ENCODE measurements around the gene SPRY2. TPM values are rescaled to one million over a fixed set of nuclear protein-coding genes. Genes with fewer than 3 reads are reported as not detected.
"Not testable (repeated sequence)": the region's sequence is repeated elsewhere in the genome, so short reads cannot be mapped to it uniquely, and the experiment has no call there.

The SPRY2 gene
- total RNA-seq, 2 donors from 2014 or later, result 0.21 to 0.22 TPM

DNA sequence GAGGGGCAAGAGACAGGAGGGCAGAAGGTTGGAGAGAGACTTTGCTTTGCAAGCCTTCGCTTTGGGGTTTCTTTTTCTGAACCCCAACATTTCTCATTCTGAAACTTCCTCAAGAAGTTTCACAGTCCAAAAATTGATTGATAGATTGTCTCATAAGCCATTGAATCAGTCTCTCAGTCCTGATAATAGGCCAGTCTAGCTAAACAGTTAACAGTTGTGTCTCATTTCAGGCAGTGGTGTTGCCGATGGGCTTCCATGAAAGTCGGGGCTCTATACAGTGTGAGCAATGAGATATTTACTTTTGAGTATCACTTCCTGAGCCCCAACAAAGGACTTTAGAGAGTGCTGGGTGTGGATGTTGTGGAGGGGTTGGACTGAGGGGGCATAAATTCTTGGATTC, 26.5 kb upstream of the SPRY2 start:
- ATAC-seq (replicated peaks in 1 of 2) (no peak), DNase-seq (no peak)
- Mint-ChIP-seq H3K4me3 (no peak overlapping the region), H3K27ac (no peak overlapping the region), H3K27me3 (ENCODE audit: low read depth) (peaks cover 8% of the 10 kb centered on the region), H3K9me3 (no peaks in the 10 kb centered on the region), H3K4me1 (ENCODE audit: low read depth) (no peaks in the 10 kb centered on the region), H3K36me3 (ENCODE audit: insufficient read depth in 2 of 2) (no peaks in the 10 kb centered on the region)

DNA sequence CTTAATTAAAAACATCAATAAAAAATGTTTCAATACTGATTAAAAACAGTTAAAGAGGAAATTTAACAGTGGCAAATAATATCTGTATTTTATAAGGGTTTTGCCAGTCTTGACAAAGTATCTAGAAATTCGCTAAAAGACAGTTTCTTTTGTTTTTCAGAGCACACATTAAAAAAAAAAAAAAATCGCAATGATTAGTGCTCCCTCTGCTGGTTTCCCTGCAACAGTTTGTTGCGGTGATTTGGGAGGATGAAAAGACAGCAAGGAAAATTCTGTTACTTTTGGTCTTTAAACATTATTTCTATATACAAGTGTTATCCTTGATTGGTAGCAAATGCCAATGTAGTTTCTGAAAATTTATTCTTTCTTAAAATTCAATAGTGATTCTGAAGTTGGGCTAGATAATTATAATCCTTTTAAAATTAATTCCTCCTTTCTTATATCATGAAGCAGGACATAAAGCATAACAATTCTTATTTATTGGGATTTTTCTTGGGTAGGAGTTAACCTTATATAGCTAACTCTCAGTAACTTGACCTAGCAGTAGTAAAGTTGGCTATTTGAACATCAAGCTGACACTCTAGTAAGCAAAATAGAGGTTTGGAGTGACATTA, 23.1 kb upstream of the SPRY2 start:
- no peak for DNase-seq
- no peak overlapping the region for H3K27ac Mint-ChIP-seq
- no peaks in the 10 kb centered on the region for H3K9me3 Mint-ChIP-seq
- ATAC-seq (replicated peaks in 1 of 2), result no peak
- H3K36me3 Mint-ChIP-seq (ENCODE audit: insufficient read depth in 2 of 2), result no peaks in the 10 kb centered on the region
- no peak overlapping the region for H3K4me3 Mint-ChIP-seq
- H3K27me3 Mint-ChIP-seq (ENCODE audit: low read depth), result peaks cover 8% of the 10 kb centered on the region
- H3K4me1 Mint-ChIP-seq (ENCODE audit: low read depth), result no peaks in the 10 kb centered on the region

DNA sequence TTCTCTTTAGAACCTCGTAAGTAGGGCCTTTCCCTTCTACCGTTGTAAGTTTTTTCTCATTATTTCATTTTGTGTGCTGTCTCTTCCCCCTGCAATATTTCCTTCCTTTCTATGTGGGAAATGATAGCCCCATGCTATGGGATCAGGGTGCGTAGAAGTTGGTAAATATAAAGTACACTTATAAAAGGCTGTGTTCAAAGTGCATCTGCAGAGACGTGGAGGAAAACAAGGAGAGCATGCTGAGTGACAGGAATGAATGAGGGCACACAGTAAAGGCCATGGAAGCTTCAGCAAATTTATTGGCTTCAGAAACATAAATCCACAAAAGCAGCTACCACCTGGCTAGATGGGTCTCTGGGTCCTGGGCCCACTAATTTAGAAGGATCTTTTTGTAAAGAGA, 21.6 kb upstream of the SPRY2 start:
- Mint-ChIP-seq H3K36me3 (ENCODE audit: insufficient read depth in 2 of 2) (no peaks in the 10 kb centered on the region), H3K27me3 (ENCODE audit: low read depth) (peaks cover 8% of the 10 kb centered on the region), H3K4me3 (no peak overlapping the region), H3K27ac (no peak overlapping the region), H3K9me3 (no peaks in the 10 kb centered on the region), H3K4me1 (ENCODE audit: low read depth) (no peaks in the 10 kb centered on the region)
- DNase-seq (no peak), ATAC-seq (replicated peaks in 1 of 2) (no peak)

DNA sequence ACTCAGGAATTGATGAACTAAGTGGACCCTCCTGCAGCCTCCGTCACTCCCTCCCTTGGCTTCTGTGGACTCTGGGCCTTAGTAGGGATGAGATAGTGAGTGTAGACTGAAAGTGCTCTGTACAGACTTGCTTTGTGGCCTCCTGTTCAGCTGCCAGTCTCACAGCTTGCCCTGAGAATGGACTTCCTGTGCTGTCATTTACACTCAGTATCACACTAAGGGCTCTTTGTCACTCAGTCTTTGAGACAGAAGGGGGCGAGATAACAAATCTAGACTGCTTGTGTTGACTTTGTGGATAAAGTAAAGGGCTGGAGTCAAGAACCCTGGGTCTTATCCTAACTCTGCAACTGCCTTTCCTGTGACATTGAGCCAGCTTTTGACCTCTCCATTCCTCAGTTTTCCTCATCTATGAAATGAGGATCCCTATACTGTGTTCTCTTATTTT, 21.0 kb upstream of the SPRY2 start:
- Mint-ChIP-seq H3K27ac (no peak overlapping the region), H3K9me3 (no peaks in the 10 kb centered on the region), H3K4me1 (ENCODE audit: low read depth) (no peaks in the 10 kb centered on the region), H3K4me3 (no peak overlapping the region), H3K27me3 (ENCODE audit: low read depth) (peaks cover 8% of the 10 kb centered on the region), H3K36me3 (ENCODE audit: insufficient read depth in 2 of 2) (no peaks in the 10 kb centered on the region)
- ATAC-seq (replicated peaks in 1 of 2) (peak; percentile 26 to 47), DNase-seq (no peak)

DNA sequence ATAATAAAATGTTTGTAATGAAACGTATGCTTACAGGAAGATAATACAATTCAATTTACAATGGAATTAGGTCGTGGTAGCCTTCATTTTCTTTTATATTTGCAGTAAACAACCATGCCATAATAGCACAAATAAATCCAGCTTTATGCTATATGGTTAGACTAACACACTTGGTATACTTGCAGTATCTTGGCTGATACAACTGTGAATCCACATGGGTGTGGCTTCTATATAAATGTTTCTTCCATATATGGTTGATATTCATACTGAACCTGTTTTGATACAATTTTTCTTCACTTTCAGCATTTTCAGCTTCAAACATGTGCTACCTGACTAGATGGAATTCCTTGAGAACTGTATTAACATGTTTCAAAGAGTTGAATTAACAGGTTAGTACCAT, 20.4 kb upstream of the SPRY2 start:
- H3K27me3 Mint-ChIP-seq (ENCODE audit: low read depth), result peaks cover 8% of the 10 kb centered on the region
- H3K27ac Mint-ChIP-seq, result no peak overlapping the region
- no peak overlapping the region for H3K4me3 Mint-ChIP-seq
- H3K36me3 Mint-ChIP-seq (ENCODE audit: insufficient read depth in 2 of 2), result no peaks in the 10 kb centered on the region
- ATAC-seq (replicated peaks in 1 of 2) (no peak), DNase-seq (no peak)
- H3K9me3 Mint-ChIP-seq, result no peaks in the 10 kb centered on the region
- H3K4me1 Mint-ChIP-seq (ENCODE audit: low read depth), result no peaks in the 10 kb centered on the region

DNA sequence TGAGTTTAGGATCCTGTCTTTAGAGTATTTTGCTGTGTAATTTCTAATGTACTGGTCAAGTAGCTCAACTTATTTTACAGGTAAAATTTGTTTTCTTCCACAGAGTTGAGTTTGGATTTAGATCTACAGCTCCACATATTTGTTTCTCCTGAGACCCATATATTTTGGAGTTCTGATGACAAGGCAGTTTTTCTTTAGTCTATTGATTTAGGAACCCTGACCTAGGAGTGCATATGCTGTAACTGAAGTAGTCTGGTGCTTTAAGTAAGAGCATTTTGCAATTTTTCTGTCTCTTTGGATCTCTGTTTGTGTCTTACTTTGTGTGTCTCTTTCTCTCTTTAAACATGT, 19.5 kb upstream of the SPRY2 start:
- no peaks in the 10 kb centered on the region for H3K36me3 Mint-ChIP-seq (ENCODE audit: insufficient read depth in 2 of 2)
- no peak overlapping the region for H3K4me3 Mint-ChIP-seq
- H3K27me3 Mint-ChIP-seq (ENCODE audit: low read depth), result peaks cover 8% of the 10 kb centered on the region
- ATAC-seq (replicated peaks in 1 of 2), result no peak
- no peak overlapping the region for H3K27ac Mint-ChIP-seq
- DNase-seq, result no peak
- no peaks in the 10 kb centered on the region for H3K4me1 Mint-ChIP-seq (ENCODE audit: low read depth)
- H3K9me3 Mint-ChIP-seq, result no peaks in the 10 kb centered on the region

DNA sequence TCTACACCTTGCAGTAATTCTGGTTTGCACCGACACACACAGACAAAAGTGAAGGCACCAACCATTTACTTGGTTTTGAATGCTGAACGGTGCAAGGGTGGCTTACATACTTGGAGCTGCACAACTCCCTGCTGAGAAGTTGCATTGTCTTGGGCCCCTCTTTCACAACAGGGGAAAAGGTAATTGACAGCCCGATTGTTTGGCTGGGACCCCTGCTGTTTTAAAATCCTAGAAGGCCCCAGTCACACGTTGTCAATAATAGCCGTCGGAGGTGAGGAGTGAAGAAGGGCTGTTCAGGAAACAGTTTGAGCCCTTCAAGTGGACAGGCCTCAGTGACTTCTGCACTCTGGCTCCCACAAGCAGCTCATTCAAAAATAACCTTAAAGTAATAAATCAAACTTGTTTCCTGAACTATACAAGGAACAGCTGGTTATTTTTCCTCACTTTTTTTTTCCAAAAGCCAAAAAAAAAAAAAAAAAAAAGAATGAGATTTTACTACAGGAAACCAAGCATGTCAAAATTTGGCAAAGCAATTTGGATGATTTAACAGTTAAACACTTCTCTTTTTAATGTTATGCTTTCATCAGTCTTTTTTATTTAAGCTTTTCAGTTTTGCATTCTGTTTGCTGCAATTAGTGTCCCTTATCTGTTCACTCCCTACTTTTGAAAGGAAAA, 19.0 kb upstream of the SPRY2 start:
- no peak overlapping the region for H3K27ac Mint-ChIP-seq
- peaks cover 5% of the 10 kb centered on the region for H3K27me3 Mint-ChIP-seq (ENCODE audit: low read depth)
- H3K4me1 Mint-ChIP-seq (ENCODE audit: low read depth), result no peaks in the 10 kb centered on the region
- H3K4me3 Mint-ChIP-seq, result no peak overlapping the region
- H3K9me3 Mint-ChIP-seq, result no peaks in the 10 kb centered on the region
- ATAC-seq (replicated peaks in 1 of 2) (no peak), DNase-seq (no peak)
- no peaks in the 10 kb centered on the region for H3K36me3 Mint-ChIP-seq (ENCODE audit: insufficient read depth in 2 of 2)

DNA sequence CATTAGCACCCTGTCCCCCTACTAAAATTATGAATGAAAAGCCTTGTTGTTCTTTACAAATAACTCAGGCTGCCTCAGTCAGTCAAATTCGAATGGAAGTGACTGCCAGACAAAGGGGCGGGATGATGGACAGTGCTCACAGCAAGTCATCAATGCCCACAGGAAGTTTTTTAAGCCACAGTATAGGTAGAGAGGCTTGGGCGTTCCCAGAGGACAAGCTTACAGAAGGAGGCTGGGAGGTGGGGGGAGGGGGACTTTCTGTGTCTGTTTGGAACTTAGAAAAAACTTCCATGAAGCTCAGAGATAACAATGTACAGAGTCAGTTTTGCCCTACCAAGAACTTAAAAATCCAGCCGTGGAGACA, 18.5 kb upstream of the SPRY2 start:
- no peak for DNase-seq
- Mint-ChIP-seq H3K4me3 (no peak overlapping the region), H3K27ac (no peak overlapping the region)

DNA sequence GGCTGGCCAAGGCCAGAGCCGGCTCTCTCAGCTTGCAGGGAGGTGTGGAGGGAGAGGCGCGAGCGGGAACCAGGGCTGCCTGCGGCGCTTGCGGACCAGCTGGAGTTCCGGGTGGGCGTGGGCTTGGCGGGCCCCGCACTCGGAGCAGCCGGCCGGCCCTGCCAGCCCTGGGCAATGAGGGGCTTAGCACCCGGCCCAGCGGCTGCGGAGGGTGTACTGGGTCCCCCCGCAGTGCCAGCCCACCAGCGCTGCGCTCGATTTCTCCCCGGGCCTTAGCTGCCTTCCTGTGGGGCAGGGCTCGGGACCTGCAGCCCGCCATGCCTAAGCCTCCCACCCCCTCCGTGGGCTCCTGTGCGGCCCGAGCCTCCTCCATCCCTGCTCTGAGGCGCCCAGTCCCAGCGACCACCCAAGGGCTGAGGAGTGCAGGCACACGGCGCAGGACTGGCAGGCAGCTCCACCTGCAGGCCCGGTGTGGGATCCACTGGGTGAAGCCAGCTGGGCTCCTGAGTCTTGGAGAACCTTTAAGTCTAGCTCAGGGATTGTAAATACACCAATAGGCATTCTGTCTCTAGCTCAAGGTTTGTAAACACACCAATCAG, 14.7 kb upstream of the SPRY2 start:
- not testable (repeated sequence) for DNase-seq; H3K4me3 Mint-ChIP-seq; H3K4me1 Mint-ChIP-seq (ENCODE audit: low read depth); H3K9me3 Mint-ChIP-seq; H3K36me3 Mint-ChIP-seq (ENCODE audit: insufficient read depth in 2 of 2); ATAC-seq (replicated peaks in 1 of 2); H3K27ac Mint-ChIP-seq
- peaks cover 18% of the 10 kb centered on the region for H3K27me3 Mint-ChIP-seq (ENCODE audit: low read depth)

More for the DNA sequence above, 18.5 kb upstream of the SPRY2 start:
- Mint-ChIP-seq H3K27me3 (ENCODE audit: low read depth) (no peaks in the 10 kb centered on the region), H3K9me3 (no peaks in the 10 kb centered on the region), H3K36me3 (ENCODE audit: insufficient read depth in 2 of 2) (no peaks in the 10 kb centered on the region), H3K4me1 (ENCODE audit: low read depth) (no peaks in the 10 kb centered on the region)
- no peak for ATAC-seq (replicated peaks in 1 of 2)

DNA sequence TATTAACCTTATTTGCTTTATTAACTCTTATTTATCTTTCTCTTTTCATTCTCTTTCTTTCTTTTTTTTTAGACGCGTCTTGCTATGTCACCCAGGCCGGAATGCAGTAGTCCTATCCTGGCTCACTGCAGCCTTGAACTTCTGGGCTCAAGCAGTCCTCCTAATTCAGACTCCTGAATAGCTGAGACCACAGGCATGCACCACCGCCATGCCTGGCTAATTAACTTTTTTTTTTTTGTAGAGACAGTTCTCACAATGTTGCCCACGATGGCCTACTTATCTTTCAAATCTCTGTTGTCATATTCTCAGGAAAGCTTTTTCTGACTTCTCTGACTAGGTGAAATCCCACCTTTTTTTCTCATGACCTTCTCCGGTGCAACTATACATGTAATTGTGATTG, 7.8 kb upstream of the SPRY2 start:
- H3K9me3 Mint-ChIP-seq, result peaks cover 1 to 3% of the 10 kb centered on the region in 2 donors
- no peak overlapping the region for H3K27ac Mint-ChIP-seq
- peaks cover 43% of the 10 kb centered on the region for H3K27me3 Mint-ChIP-seq (ENCODE audit: low read depth)
- H3K36me3 Mint-ChIP-seq (ENCODE audit: insufficient read depth in 2 of 2), result peaks cover 0 to 2% of the 10 kb centered on the region in 2 donors
- DNase-seq (no peak), ATAC-seq (replicated peaks in 1 of 2) (no peak)
- no peaks in the 10 kb centered on the region for H3K4me1 Mint-ChIP-seq (ENCODE audit: low read depth)
- no peak overlapping the region for H3K4me3 Mint-ChIP-seq

DNA sequence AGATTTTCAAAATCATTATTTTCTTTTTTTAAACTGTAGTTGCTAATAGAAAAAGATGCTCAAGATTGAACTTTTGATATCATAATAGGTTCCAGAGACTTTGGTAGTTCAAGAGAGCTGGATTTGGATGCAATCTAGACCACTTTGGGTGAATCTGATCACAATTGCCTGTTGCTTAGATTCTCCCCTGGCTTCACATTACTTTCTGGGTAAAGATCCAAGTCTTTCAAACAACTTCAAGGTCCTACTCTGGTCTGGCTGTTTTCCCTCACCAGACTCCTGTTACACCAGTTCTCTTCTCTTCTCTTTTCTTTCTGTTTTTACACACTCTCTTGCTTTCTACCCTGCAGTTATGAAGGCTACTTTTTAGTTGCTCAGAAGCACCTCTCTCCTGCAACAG, 7.4 kb upstream of the SPRY2 start:
- H3K36me3 Mint-ChIP-seq (ENCODE audit: insufficient read depth in 2 of 2), result peaks cover 0 to 2% of the 10 kb centered on the region in 2 donors
- H3K27ac Mint-ChIP-seq, result no peak overlapping the region
- H3K27me3 Mint-ChIP-seq (ENCODE audit: low read depth), result peaks cover 47% of the 10 kb centered on the region
- no peak overlapping the region for H3K4me3 Mint-ChIP-seq
- peaks cover 1 to 3% of the 10 kb centered on the region in 2 donors for H3K9me3 Mint-ChIP-seq
- DNase-seq (no peak), ATAC-seq (replicated peaks in 1 of 2) (no peak)
- no peaks in the 10 kb centered on the region for H3K4me1 Mint-ChIP-seq (ENCODE audit: low read depth)

DNA sequence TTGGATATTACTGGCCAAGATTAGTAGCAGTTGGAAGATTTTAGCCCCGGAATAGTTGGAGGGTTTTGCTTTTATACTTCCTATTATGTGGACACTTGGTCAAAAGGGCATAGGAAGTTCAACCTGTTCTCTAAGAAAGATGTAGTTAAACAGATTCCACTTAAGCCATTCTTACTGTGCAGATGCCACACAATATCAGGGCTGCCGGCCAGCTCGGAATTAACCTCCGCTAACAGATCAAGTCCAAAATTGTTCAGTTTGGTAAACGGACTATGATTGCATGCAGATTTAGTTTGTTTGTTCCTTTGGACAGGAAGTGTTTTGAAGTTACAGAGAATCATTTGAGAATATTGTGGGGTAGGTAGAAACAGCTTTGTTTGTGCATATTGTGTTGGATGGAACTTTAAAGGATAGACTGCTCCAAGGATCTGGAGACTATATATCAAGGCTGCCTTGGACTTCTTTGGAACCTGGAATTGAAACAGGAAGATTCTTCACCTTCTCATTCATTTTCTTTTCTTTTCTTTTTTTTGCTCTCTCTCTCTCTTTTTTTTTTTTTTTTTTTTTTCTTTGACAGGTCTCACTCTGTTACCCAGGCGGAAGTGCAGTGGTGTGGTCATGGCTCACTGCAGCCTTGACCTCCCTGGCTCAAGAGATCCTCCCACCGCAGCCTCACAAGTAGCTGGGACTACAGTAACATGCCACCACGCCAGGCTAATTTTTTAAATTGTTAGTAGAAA, 5.0 kb upstream of the SPRY2 start:
- Mint-ChIP-seq H3K4me1 (ENCODE audit: low read depth) (peaks cover 13% of the 10 kb centered on the region), H3K4me3 (no peak overlapping the region), H3K9me3 (peaks cover 0 to 1% of the 10 kb centered on the region in 2 donors), H3K27ac (no peak overlapping the region), H3K27me3 (ENCODE audit: low read depth) (peaks cover 41% of the 10 kb centered on the region), H3K36me3 (ENCODE audit: insufficient read depth in 2 of 2) (no peaks in the 10 kb centered on the region)
- ATAC-seq (replicated peaks in 1 of 2), result no peak
- no peak for DNase-seq

DNA sequence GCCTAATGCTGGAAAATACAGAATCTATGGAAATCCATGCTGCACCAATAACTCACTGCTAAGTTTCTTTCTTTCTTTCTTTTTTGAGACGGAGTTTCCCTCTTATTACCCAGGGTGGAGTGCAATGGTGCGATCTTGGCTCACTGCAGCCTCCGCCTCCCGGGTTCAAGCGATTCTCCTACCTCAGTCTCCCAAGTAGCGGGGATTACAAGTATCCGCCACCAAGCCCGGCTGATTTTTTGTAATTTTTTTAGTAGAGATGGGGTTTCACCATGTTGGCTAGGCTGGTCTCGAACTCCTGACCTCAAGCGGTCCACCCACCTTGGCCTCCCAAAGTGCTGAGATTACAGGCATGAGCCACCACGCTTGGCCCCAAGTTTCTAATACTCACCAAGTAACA, 3.1 kb upstream of the SPRY2 start:
- peaks cover 13% of the 10 kb centered on the region for H3K4me1 Mint-ChIP-seq (ENCODE audit: low read depth)
- H3K36me3 Mint-ChIP-seq (ENCODE audit: insufficient read depth in 2 of 2); DNase-seq; H3K4me3 Mint-ChIP-seq; H3K27ac Mint-ChIP-seq; H3K9me3 Mint-ChIP-seq; ATAC-seq (replicated peaks in 1 of 2): not testable (repeated sequence)
- H3K27me3 Mint-ChIP-seq (ENCODE audit: low read depth), result peaks cover 46% of the 10 kb centered on the region

Data from activated T-cell treated with anti-CD3 and anti-CD28 coated beads, Interleukin-2, amount 50 U/mL, for 72 hours (primary cell).